K562 (cell line): ENCODE results near the gene ARHGAP15. TPM values are rescaled to one million over a fixed set of nuclear protein-coding genes. Genes with fewer than 3 reads are reported as not detected.

Experiments
- ATAC-seq: fragments of 200-7000 bp; cut with Tn5 transposase; 3 replicates; pipeline ENCODE4 v1.9.1; 2020; ENCODE audit warnings: moderate library complexity
- BruUV-seq: library from RNA; stranded (reverse); fragments of 400-500 nt; replicated peaks from 2 replicates; lab custom pipeline; 2021; lab: Mats Ljungman, UMichigan
- CTCF ChIA-PET: fragments of 300-600 bp; formaldehyde crosslinking; extraction: SDS; loops from one replicate; lab custom pipeline; 2021; ENCODE audit warnings: low intra/inter-chr PET ratio; lab: Yijun Ruan, JAX
- POLR2A ChIA-PET: fragments of 300-600, 350-650 bp; sonication (Branson Sonifier 250); formaldehyde crosslinking; extraction: SDS; loops from one replicate; lab custom pipeline; 2021; ENCODE audit warnings: antibody characterized with exemption, inconsistent platforms; lab: Yijun Ruan, JAX
- DNase-seq, 4 experiments: peaks; one replicate each; pipeline versions ENCODE4 v3.0.0 to v3.0.0-alpha.2; 2011 to 2018; ENCODE audit warnings: low spot score in 3 of 4, mixed read lengths in 3 of 4; ENCODE audit errors: extremely low read depth in 1 of 4
- FAIRE-seq: peaks from 2 replicates; lab custom pipeline; 2011; peaks lifted over from hg19 to GRCh38; lab: Jason Lieb, UNC
- H2AFZ ChIP-seq: 2 replicates; pipeline ENCODE4 v1.6.0; 2011; ENCODE audit warnings: low read depth, low read length, control low read depth, inconsistent platforms
- H3K27ac ChIP-seq: fragments of 200-600 bp; 3 replicates; pipeline ENCODE4 v1.8.0; 2011; ENCODE audit warnings: low read depth, mild to moderate bottlenecking, control low read depth, inconsistent platforms, low read length, moderate library complexity, mixed read lengths; ENCODE audit errors: extremely low read depth
- H3K27me3 ChIP-seq, 2 experiments: fragments of 300-600 bp in 1 of 2; 2 replicates in 1 of 2; 3 replicates in 1 of 2; pipeline versions ENCODE4 v1.6.0 to v1.8.0; 2011; ENCODE audit warnings: inconsistent platforms in 2 of 2, low read length in 2 of 2, mild to moderate bottlenecking in 1 of 2, mixed read lengths in 1 of 2, moderate library complexity in 1 of 2; ENCODE audit not compliant: control insufficient read depth in 2 of 2, insufficient read depth in 2 of 2
- H3K36me3 ChIP-seq: fragments of 300-600 bp; 3 replicates; pipeline ENCODE4 v1.8.0; 2011; ENCODE audit warnings: mild to moderate bottlenecking, low read length, inconsistent platforms; ENCODE audit not compliant: control insufficient read depth, insufficient read depth
- H3K4me1 ChIP-seq, 2 experiments: fragments of 200-600 bp in 1 of 2; replicated peaks in 1 of 2; 2 replicates in 1 of 2; 3 replicates in 1 of 2; pipeline versions ENCODE4 v1.5.1 to v1.8.0; 2011; ENCODE audit warnings: inconsistent platforms in 2 of 2, low read length in 2 of 2, mild to moderate bottlenecking in 1 of 2, mixed read lengths in 1 of 2, moderate library complexity in 1 of 2; ENCODE audit not compliant: control insufficient read depth in 2 of 2, insufficient read depth in 2 of 2
- H3K4me2 ChIP-seq: 2 replicates; pipeline ENCODE4 v1.6.1; 2011; ENCODE audit warnings: low read length, control low read depth, inconsistent platforms, mixed read lengths; ENCODE audit not compliant: insufficient read depth
- H3K4me3 ChIP-seq: fragments of 200-600 bp; sonication (generic), shearing (Covaris generic); 2 replicates; pipeline ENCODE4 v1.5.1; 2016; ENCODE audit warnings: control low read depth, inconsistent platforms
- H3K79me2 ChIP-seq: fragments of 200-600 bp; 3 replicates; pipeline ENCODE4 v1.8.0; 2011; ENCODE audit warnings: low read length, inconsistent platforms; ENCODE audit not compliant: control insufficient read depth, insufficient read depth
- H3K9ac ChIP-seq, 2 experiments: 2 replicates each; pipeline versions ENCODE4 v1.6.0 to v1.6.1; 2011; ENCODE audit warnings: low read depth in 2 of 2, low read length in 2 of 2, control low read depth in 1 of 2, inconsistent platforms in 1 of 2, mild to moderate bottlenecking in 1 of 2, mixed read lengths in 1 of 2; ENCODE audit not compliant: insufficient read depth in 1 of 2
- H3K9me1 ChIP-seq: one replicate; pipeline ENCODE4 v1.6.0; 2011; ENCODE audit warnings: inconsistent platforms, mild to moderate bottlenecking, low read length, moderate library complexity; ENCODE audit not compliant: control insufficient read depth, insufficient read depth
- H3K9me3 ChIP-seq: replicated peaks from 2 replicates; pipeline ENCODE4 v1.5.1; 2011; ENCODE audit warnings: low read depth, low read length, inconsistent platforms; ENCODE audit not compliant: control insufficient read depth, insufficient read depth
- H4K20me1 ChIP-seq: replicated peaks from 2 replicates; pipeline ENCODE4 v1.6.1; 2011; ENCODE audit warnings: low read length, inconsistent platforms, mixed read lengths; ENCODE audit not compliant: control insufficient read depth, insufficient read depth
- ETV1 ChIP-seq: fragments of 450-650 bp; conservative IDR thresholded peaks from 2 replicates; pipeline ENCODE4 v1.6.1; 2016; ENCODE audit warnings: missing genetic modification characterization, control low read depth, low read depth, missing compliant biosample characterization
- GABPB2 ChIP-seq: fragments of 250-450 bp; sonication (Bioruptor Pico); conservative IDR thresholded peaks from 2 replicates; pipeline ENCODE4 v1.5.1; 2021; ENCODE audit warnings: mild to moderate bottlenecking
- HMBOX1 ChIP-seq: sonication (generic); IDR thresholded peaks from 2 replicates; pipeline ENCODE4 v1.6.1; 2016
- ILK ChIP-seq: fragments of 450-650 bp; IDR thresholded peaks from 2 replicates; pipeline ENCODE4 v1.6.1; 2016; ENCODE audit warnings: missing genetic modification characterization, low read depth, mild to moderate bottlenecking, missing compliant biosample characterization, moderate library complexity, borderline replicate concordance
- NKRF ChIP-seq: fragments of 450-650 bp; IDR thresholded peaks from 2 replicates; pipeline ENCODE4 v1.6.1; 2016; ENCODE audit warnings: borderline replicate concordance
- POLR2B ChIP-seq: fragments of 450-650 bp; IDR thresholded peaks from 2 replicates; pipeline ENCODE4 v1.6.1; 2018; ENCODE audit warnings: low read depth; ENCODE audit not compliant: partially characterized antibody
- POLR2H ChIP-seq: IDR thresholded peaks from 2 replicates; pipeline ENCODE4 v1.6.1; 2016; ENCODE audit warnings: missing genetic modification characterization, low read depth, mild to moderate bottlenecking, control low read depth, missing compliant biosample characterization, moderate library complexity
- PRPF4 ChIP-seq: fragments of 200-400 bp; formaldehyde crosslinking; IDR thresholded peaks from one replicate; pipeline ENCODE4 v1.6.1; 2017; ENCODE audit warnings: low read length, low read depth, mild to moderate bottlenecking; ENCODE audit not compliant: insufficient read depth, poor library complexity, severe bottlenecking
- ZNF140 ChIP-seq: fragments of 250-450 bp; sonication (Bioruptor Pico); IDR thresholded peaks from 2 replicates; pipeline ENCODE4 v1.8.0; 2021; ENCODE audit warnings: moderate library complexity, mild to moderate bottlenecking, inconsistent platforms
- ZNF780A ChIP-seq: fragments of 250-450 bp; sonication (Bioruptor Pico); IDR thresholded peaks from 2 replicates; pipeline ENCODE4 v1.5.0; 2021; ENCODE audit warnings: mild to moderate bottlenecking
- ZSCAN29 ChIP-seq: fragments of 450-650 bp; IDR thresholded peaks from 2 replicates; pipeline ENCODE4 v1.6.1; 2017
- WGBS: fragments of 100-300 bp; shearing (Covaris generic); methylation state at CpG from one replicate; pipeline ENCODE4 v1.1.6; 2016; ENCODE audit warnings: low coverage, mixed read lengths; ENCODE audit not compliant: insufficient coverage; ENCODE audit errors: missing lambda C conversion rate; 5-methylcytosine and 5-hydroxymethylcytosine counted together
- in situ Hi-C: fragments of 300-500 bp; cut with MboI; formaldehyde crosslinking; loops from 4 replicates; pipeline ENCODE4 v1.15.0; 2018; ENCODE audit warnings: inconsistent platforms, mixed read lengths
- intact Hi-C: fragments of 100-400 bp; cut with micrococcal nuclease; formaldehyde crosslinking; loops from 2 replicates; pipeline ENCODE4 v1.14.2; 2022
- polyA plus RNA-seq, 8 experiments: library from polyadenylated mRNA; depleted of rRNA in 4 of 8; stranded (reverse) in 5 of 8; unstranded in 3 of 8; fragments of >200 nt; fragmentation: Nextera tagmentation in 2 of 8; fragmentation: Illumina TruSeq in 1 of 8; extraction: Ambion mirVana in 2 of 8; extraction: Trizol in 1 of 8; gene quantifications; 2 replicates each; pipeline versions ENCODE4 v1.2.1 to v1.2.3, GENCODE V29; 2011 to 2014; ENCODE audit warnings: inconsistent platforms in 1 of 8, missing spikeins in 1 of 8
- total RNA-seq, 7 experiments: library from RNA; depleted of rRNA in 6 of 7; stranded (reverse); fragments of >200 nt in 6 of 7; fragmentation: Illumina TruSeq in 2 of 7; extraction: Trizol in 2 of 7; gene quantifications; 2 replicates each; pipeline versions ENCODE4 v1.2.1 to v1.2.3, GENCODE V29; 2011 to 2021; ENCODE audit warnings: low replicate concordance in 1 of 7
- TF ChIP-seq, protein P1 (sequence below): sonication (generic); formaldehyde crosslinking; IDR thresholded peaks from 2 replicates; pipeline ENCODE4 v1.8.1; 2023; ENCODE audit warnings: mild to moderate bottlenecking, missing genetic modification reagents
- TF ChIP-seq, protein P2 (sequence below): fragments of 250-450 bp; sonication (Bioruptor Pico); IDR thresholded peaks from 2 replicates; pipeline ENCODE4 v1.5.0; 2021

The ARHGAP15 gene
- total and polyA plus RNA-seq, 9 of the 15 experiments (the other 6 are each of a cell fraction or from before 2014, with no cell fraction given) = 1.5 to 17.9 (median 7.9) TPM

- Histone ChIP-seq H4K20me1 (no peaks in the 10 kb centered on the region), H3K4me1 (no peaks in the 10 kb centered on the region), H3K4me2 (no peak overlapping the region), H3K9ac (no peak overlapping the region), H3K27me3 (no peaks in the 10 kb centered on the region), H3K27ac (no peak overlapping the region), H3K79me2 (no peaks in the 10 kb centered on the region), H3K36me3 (no peaks in the 10 kb centered on the region), H3K9me3 (no peaks in the 10 kb centered on the region), H3K9me1 (no peaks in the 10 kb centered on the region), H2AFZ (no peak overlapping the region), H3K4me3 (no peak overlapping the region)
- no TSS peak for BruUV-seq
- ChIA-PET CTCF (no interaction called here), POLR2A (no interaction called here)
- in situ Hi-C loops (no loop called here), intact Hi-C loops (no loop called here)
- DNase-seq = no peak
- TF ChIP-seq PRPF4 = no peak
- TF ChIP-seq ZNF140 (CRISPR knock-in tag) = no peak
- TF ChIP-seq NKRF = no peak
- TF ChIP-seq, protein P1, sequence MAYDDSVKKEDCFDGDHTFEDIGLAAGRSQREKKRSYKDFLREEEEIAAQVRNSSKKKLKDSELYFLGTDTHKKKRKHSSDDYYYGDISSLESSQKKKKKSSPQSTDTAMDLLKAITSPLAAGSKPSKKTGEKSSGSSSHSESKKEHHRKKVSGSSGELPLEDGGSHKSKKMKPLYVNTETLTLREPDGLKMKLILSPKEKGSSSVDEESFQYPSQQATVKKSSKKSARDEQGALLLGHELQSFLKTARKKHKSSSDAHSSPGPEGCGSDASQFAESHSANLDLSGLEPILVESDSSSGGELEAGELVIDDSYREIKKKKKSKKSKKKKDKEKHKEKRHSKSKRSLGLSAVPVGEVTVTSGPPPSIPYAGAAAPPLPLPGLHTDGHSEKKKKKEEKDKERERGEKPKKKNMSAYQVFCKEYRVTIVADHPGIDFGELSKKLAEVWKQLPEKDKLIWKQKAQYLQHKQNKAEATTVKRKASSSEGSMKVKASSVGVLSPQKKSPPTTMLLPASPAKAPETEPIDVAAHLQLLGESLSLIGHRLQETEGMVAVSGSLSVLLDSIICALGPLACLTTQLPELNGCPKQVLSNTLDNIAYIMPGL (CRISPR knock-in tag) = no peak
- no peak for TF ChIP-seq ZNF780A (CRISPR knock-in tag)
- TF ChIP-seq, protein P2, sequence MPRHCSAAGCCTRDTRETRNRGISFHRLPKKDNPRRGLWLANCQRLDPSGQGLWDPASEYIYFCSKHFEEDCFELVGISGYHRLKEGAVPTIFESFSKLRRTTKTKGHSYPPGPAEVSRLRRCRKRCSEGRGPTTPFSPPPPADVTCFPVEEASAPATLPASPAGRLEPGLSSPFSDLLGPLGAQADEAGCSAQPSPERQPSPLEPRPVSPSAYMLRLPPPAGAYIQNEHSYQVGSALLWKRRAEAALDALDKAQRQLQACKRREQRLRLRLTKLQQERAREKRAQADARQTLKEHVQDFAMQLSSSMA (CRISPR knock-in tag) = no peak
- TF ChIP-seq ZSCAN29 = no peak
- TF ChIP-seq ETV1 (tag) = no peak
- no peak for TF ChIP-seq ILK (tag)
- TF ChIP-seq HMBOX1 = no peak
- no peak for TF ChIP-seq POLR2B
- no peak for TF ChIP-seq POLR2H (tag)
- TF ChIP-seq GABPB2 (CRISPR knock-in tag) = no peak
- no peak for FAIRE-seq
- ATAC-seq = no peak
- WGBS = 0% methylated on average over 1 of the region's 1 CpG
These were observed 296.7 kb downstream of the ARHGAP15 start for GRCh38 chr2:143425896-143426295.
